HL-60 (cell line): ENCODE measurements around the gene TMED8.

Experiments
- GABPA ChIP-seq: IDR thresholded peaks from 2 replicates; pipeline ENCODE4 v1.6.1; 2012; ENCODE audit warnings: low read depth
- POLR2AphosphoS5 ChIP-seq: IDR thresholded peaks from 2 replicates; pipeline ENCODE4 v1.6.1; 2012; ENCODE audit warnings: low read depth
- SPI1 ChIP-seq: IDR thresholded peaks from 2 replicates; pipeline ENCODE4 v1.6.1; 2012; ENCODE audit warnings: low read depth, mild to moderate bottlenecking, borderline replicate concordance
- TF ChIP-seq, protein P1 (sequence below): IDR thresholded peaks from one replicate; pipeline ENCODE4 v1.5.1; 2011; ENCODE audit warnings: low read length, control low read depth, inconsistent platforms; ENCODE audit not compliant: insufficient read depth
- TF ChIP-seq, protein P2 (sequence below): IDR thresholded peaks from 2 replicates; pipeline ENCODE4 v1.6.1; 2012; ENCODE audit warnings: low read depth; ENCODE audit not compliant: insufficient replicate concordance

DNA sequence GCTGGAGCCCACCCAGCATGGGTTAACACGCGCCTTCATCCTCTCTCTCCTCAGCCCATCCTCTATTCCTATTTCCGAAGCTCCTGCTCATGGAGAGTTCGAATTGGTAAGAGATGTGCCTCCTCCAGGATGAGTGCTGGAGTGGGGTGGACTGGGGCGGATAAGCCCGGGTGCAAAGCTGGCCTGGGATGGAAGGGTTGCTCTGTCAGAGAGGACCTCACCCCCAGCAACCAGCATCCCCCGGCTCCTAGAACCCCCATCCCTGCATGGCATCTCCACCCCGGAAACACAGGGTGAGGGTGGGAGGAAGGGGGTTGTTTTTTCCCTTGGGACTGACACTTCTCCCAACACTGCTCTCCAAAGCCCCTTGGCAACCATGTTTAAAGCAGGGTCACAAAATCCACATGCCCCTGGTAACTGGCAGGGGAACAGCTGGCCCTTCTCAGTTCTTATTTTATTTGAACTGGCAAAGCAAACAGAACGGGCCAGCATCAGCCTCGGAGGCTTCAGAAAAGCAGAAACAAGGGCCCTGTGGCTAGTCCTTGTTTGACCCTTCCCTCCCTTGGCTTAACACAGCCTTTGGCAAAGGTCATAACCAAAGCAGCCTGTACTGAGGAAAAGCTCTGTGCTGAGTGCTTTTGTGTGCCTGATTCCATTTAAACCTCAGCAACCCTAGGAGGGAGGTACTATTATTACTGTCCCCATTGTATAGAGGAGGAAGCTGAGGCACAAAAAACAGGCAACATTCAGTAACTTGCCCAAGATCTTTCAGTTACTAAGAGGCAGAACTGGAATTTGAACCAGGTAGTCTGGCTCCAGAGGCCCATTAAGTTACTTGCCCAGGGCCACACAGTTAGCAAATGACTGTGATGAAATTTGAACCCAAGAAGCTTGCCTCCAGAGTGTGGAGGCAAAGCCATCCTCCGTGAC lies 51.8 kb downstream of the TMED8 start:
- TF ChIP-seq, protein P1, sequence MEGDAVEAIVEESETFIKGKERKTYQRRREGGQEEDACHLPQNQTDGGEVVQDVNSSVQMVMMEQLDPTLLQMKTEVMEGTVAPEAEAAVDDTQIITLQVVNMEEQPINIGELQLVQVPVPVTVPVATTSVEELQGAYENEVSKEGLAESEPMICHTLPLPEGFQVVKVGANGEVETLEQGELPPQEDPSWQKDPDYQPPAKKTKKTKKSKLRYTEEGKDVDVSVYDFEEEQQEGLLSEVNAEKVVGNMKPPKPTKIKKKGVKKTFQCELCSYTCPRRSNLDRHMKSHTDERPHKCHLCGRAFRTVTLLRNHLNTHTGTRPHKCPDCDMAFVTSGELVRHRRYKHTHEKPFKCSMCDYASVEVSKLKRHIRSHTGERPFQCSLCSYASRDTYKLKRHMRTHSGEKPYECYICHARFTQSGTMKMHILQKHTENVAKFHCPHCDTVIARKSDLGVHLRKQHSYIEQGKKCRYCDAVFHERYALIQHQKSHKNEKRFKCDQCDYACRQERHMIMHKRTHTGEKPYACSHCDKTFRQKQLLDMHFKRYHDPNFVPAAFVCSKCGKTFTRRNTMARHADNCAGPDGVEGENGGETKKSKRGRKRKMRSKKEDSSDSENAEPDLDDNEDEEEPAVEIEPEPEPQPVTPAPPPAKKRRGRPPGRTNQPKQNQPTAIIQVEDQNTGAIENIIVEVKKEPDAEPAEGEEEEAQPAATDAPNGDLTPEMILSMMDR, result no peak
- TF ChIP-seq POLR2AphosphoS5 (no peak), SPI1 (no peak), GABPA (no peak)
- TF ChIP-seq, protein P2, sequence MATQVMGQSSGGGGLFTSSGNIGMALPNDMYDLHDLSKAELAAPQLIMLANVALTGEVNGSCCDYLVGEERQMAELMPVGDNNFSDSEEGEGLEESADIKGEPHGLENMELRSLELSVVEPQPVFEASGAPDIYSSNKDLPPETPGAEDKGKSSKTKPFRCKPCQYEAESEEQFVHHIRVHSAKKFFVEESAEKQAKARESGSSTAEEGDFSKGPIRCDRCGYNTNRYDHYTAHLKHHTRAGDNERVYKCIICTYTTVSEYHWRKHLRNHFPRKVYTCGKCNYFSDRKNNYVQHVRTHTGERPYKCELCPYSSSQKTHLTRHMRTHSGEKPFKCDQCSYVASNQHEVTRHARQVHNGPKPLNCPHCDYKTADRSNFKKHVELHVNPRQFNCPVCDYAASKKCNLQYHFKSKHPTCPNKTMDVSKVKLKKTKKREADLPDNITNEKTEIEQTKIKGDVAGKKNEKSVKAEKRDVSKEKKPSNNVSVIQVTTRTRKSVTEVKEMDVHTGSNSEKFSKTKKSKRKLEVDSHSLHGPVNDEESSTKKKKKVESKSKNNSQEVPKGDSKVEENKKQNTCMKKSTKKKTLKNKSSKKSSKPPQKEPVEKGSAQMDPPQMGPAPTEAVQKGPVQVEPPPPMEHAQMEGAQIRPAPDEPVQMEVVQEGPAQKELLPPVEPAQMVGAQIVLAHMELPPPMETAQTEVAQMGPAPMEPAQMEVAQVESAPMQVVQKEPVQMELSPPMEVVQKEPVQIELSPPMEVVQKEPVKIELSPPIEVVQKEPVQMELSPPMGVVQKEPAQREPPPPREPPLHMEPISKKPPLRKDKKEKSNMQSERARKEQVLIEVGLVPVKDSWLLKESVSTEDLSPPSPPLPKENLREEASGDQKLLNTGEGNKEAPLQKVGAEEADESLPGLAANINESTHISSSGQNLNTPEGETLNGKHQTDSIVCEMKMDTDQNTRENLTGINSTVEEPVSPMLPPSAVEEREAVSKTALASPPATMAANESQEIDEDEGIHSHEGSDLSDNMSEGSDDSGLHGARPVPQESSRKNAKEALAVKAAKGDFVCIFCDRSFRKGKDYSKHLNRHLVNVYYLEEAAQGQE, result no peak
